ENCODE data around the gene ZNF559. TPM values are rescaled to one million over a fixed set of nuclear protein-coding genes. Genes with fewer than 3 reads are reported as not detected.
"Not testable (repeated sequence)": the region's sequence is repeated elsewhere in the genome, so short reads cannot be mapped to it uniquely, and the experiment has no call there.

ZNF559 gene
- 13.2 and 25.7 TPM in 2 replicates for total RNA-seq

GRCh38 chr19:9323919-9324583, at the start of gene ZNF559:
Gene ZNF559, plus strand, starts transcription at chr19:9324179. Its CDS starts 14,371 bp downstream, at chr19:9338550.
- peak; percentile 97 for DNase-seq

DNA sequence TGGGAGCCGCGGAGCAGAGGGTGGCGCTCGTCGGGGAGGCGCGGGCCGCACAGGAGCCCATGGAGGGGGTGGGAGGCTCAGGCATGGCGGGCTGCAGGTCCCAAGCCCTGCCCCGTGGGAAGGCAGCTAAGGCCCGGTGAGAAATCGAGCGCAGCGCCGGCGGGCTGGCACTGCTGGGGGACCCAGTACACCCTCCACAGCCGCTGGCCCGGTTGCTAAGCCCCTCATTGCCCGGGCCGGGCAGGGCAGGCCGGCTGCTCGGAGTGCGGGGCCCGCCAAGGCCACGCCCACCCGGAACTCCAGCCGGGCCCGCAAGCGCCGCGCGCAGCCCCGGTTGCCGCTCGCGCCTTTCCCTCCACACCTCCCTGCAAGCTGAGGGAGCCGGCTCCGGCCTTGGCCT, 40.5 kb upstream of the ZNF559 start:
- not testable (repeated sequence) for DNase-seq

- DNase-seq: no peak
Measured at GRCh38 chr19:9289231-9289884, 34.6 kb upstream of the ZNF559 start.

DNA sequence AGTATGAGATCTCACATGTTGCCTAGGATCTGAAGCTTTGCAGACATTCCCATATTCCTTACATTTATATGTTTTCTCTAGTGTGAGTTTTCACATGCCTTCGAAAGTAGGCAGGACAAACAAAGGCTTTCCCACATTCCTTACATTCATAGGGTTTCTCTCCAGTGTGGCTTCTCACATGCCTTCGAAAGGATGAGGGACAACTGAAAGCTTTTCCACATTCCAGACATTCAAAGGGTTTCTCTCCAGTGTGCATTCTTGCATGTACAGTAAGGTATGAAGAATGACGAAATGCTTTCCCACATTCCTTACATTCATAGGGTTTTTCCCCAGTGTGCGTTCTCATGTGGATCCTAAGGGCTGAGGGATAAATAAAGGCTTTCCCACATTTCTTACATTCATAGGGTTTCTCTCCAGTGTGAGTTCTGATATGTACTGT, 28.5 kb upstream of the ZNF559 start:
- no peak for DNase-seq

- no peak for DNase-seq
Measured at GRCh38 chr19:9296336-9296735, 27.6 kb upstream of the ZNF559 start.

- DNase-seq: no peak
Measured at GRCh38 chr19:9306443-9306842, 17.5 kb upstream of the ZNF559 start.

- no peak for DNase-seq
Measured at GRCh38 chr19:9308091-9308770, 15.7 kb upstream of the ZNF559 start.

DNA sequence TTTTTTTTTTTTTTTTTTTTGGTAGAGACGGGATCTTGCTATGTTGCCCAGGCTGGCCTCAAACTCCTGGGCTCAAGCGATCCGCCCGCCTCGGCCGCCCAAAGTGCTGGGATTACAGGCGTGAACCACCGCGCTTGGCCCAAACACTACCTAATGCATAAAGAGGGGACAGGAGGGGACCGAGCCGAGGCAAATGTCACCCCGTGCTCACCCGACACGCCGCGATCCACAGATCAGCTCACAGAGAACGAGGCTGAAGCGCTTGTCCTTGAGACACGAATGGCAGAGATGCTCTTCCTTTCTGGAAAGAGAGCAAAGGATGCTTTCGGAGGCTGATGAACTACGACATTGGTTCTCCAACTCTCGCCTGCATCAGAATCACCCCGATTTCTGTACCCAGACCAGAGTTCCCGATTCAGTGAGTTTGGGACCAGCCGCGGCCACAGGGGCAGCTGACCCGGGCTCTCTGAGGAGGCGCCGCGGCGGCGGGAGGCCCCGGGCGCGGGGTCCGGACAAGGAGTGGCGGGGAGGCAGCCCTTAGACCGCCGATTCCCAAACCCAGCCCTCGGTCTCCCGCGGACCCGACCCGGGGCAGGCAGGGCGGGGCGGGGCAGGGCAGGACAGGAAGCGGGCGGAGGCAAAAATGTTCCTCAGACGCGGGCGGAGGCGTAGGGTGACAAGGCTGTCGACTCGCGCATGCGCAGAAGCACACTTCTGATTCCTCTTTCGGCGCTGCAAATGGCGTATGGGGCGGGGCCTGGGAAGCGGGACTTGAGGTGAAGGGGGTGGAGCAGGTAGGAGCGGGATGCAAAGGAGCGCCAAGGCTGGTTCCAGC, 14.6 kb upstream of the ZNF559 start, which contains the start of gene ZNF699:
TSS of gene ZNF699 (minus strand) at position 700 of the 835 bp plus-strand sequence. CDS start 4,719 bp downstream, outside the sequence.
- DNase-seq: peak; percentile 98

- DNase-seq: peak; percentile 93
Measured at GRCh38 chr19:9309974-9310446, 14.0 kb upstream of the ZNF559 start.

- no peak for DNase-seq
Measured at GRCh38 chr19:9313756-9314155, 10.2 kb upstream of the ZNF559 start.

DNA sequence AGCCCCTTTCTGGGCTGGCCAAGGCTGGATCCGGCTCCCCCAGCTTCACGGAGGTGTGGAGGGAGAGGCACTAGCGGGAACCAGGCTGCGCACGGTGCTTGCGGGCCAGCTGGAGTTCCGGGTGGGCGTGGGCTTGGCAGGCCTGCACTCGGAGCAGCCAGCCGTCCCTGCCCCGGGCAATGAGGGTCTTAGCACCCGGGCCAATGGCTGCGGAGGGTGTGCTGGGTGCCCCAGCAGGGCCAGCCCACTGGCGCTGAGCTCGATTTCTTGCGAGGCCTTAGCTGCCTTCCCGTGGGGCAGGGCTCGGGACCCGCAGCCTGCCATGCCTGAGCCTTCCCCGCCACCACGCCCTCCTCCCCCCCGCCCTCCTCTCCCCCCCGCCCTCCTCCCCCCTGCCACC, 2.6 kb upstream of the ZNF559 start:
- DNase-seq: no peak

DNA sequence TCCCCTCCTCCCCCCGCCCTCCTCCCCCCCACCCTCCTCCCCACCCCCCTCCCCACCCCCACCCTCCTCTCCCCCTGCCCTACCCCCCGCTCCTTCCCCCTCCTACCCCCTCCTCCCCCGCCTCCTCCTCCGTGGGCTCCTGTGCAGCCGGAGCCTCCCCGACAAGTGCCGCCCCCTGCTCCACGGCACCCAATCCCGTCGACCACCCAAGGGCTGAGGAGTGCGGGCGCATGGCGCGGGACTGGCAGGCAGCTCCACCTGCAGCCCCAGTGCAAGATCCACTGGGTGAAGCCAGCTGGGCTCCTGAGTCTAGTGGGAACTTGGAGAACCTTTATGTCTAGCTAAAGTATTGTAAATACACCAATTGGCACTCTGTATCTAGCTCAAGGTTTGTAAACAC, 2.2 kb upstream of the ZNF559 start:
- DNase-seq: not testable (repeated sequence)

DNA sequence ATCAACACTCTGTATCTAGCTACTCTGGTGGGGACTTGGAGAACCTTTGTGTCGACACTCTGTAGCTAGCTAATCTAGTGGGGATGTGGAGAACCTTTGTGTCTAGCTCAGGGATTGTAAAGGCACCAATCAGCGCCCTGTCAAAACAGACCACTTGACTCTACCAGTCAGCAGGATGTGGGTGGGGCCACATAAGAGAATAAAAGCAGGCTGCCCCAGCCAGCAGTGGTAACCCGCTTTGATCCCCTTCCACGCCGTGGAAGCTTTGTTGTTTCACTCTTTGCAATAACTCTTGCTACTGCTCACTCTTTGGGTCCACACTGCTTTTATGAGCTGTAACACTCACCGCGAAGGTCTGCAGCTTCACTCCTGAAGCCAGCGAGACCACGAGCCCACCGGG, 1.8 kb upstream of the ZNF559 start:
- DNase-seq: not testable (repeated sequence)

DNA sequence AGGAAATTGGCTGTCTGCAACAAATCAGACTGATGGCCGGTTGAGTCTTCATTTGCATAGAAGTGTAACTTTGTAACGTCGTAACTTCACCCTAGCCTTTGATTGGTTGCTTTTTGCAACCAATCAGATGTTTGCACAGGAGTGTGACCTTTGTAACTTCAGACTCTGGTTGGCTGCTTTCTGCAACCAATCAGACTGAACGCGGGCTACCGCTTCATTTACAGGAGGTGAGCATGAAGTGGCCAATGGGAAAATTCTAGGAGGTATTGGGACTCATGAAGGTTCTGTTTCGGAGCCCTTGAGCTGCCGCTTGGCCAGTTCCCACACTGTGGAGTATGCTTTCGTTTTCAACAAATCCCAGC, 441 bp upstream of the ZNF559 start:
- peak; percentile 93 for DNase-seq

GRCh38 chr19:9324584-9324962, 594 bp downstream of the ZNF559 start:
- DNase-seq: peak; percentile 3

DNA sequence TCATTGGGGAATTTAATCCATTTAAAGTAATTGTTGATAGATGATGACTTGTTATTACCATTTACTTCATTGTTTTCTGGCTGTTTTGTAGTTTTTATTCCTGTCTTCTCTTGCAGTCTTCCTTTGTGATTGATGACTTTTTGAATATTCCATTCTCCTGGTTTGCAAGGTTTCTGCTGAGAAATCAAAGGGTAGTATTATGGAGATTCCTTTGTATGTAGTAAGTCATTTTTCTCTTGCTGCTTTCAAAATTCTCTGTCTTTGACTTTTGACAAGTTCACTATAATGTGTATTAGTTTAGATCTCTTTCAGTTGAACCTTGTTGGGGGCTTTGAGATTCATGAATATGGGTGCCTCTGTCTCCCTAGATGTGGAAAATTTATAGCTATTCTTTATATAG, 6.0 kb downstream of the ZNF559 start:
- no peak for DNase-seq

DNA sequence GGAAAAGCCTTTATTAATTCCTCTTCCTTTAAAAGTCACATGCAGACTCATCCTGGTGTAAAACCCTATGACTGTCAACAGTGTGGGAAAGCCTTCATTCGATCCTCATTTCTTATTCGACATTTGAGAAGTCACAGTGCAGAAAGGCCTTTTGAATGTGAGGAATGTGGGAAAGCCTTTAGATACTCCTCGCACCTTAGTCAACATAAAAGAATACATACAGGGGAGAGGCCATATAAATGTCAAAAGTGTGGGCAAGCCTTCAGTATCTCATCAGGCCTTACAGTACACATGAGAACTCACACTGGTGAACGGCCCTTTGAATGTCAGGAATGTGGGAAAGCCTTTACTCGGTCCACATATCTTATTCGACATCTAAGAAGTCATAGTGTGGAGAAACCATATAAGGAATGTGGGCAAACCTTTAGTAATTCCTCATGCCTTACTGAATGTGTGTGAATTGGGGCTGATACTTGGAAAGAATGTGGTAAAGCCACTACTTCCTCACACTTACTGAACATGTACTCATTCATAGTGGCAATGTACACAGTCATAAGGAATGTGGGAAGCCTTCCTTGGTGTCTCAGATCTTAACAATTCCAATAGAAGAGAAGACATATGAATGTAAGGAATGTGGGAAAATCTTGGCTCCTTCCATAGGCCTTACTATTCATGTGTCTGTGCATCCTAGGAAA, 18.8 kb downstream of the ZNF559 start:
- DNase-seq: peak; percentile 10

- no peak for DNase-seq
Measured at GRCh38 chr19:9345005-9345404, 21.0 kb downstream of the ZNF559 start.

- no peak for DNase-seq
Measured at GRCh38 chr19:9348253-9348652, 24.3 kb downstream of the ZNF559 start.

GRCh38 chr19:9348671-9349070, 24.7 kb downstream of the ZNF559 start:
- no peak for DNase-seq

DNA sequence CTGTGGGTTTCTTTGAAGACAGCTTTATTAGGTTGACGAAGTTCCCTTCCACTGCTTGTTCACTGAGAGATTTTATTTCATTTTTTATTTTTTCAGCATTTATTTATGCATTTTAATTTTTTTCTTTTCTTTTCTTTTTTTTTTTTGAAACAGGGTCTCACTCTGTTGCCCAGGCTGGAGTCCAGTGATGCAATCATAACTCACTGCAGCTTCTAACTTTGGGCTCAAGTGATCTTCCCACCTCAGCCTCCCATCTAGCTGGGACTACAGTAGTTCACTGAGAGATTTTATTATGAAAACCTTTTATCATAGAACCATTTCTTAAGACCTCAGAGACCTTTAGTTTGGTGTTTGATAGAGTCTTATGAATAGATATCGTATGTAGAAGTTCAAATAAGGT, 28.5 kb downstream of the ZNF559 start:
- no peak for DNase-seq

- no peak for DNase-seq
Measured at GRCh38 chr19:9353011-9353410, 29.0 kb downstream of the ZNF559 start.
